Smooth muscle cell (in vitro differentiated cells): ENCODE results near the gene A3GALT2. TPM values are rescaled to one million over a fixed set of nuclear protein-coding genes. Genes with fewer than 3 reads are reported as not detected.

Experiments
- DNase-seq: peaks from one replicate; lab custom pipeline; 2025; ENCODE audit not compliant: unreplicated experiment; lab: John Stamatoyannopoulos, UW
- H2AFZ ChIP-seq: fragments of 200-600 bp; sonication (generic); 2 replicates; pipeline ENCODE4 v1.6.0; 2016; ENCODE audit warnings: antibody characterized with exemption, low read depth, mild to moderate bottlenecking
- H3F3A ChIP-seq: fragments of 200-600 bp; sonication (generic); 2 replicates; pipeline ENCODE4 v1.6.0; 2017; ENCODE audit warnings: antibody characterized with exemption, low read depth
- H3K27ac ChIP-seq: fragments of 200-600 bp; sonication (generic); 2 replicates; pipeline ENCODE4 v1.5.1; 2016; ENCODE audit warnings: low read depth, mild to moderate bottlenecking
- H3K27me3 ChIP-seq: fragments of 200-600 bp; sonication (generic); 2 replicates; pipeline ENCODE4 v1.6.1; 2016; ENCODE audit warnings: low read depth, mild to moderate bottlenecking
- H3K36me3 ChIP-seq: fragments of 200-600 bp; sonication (generic); 2 replicates; pipeline ENCODE4 v1.5.1; 2016; ENCODE audit warnings: low read depth
- H3K4me1 ChIP-seq: fragments of 200-600 bp; sonication (generic); 2 replicates; pipeline ENCODE4 v1.5.1; 2016; ENCODE audit warnings: low read depth
- H3K4me2 ChIP-seq: fragments of 200-600 bp; sonication (generic); 2 replicates; pipeline ENCODE4 v1.6.0; 2016; ENCODE audit warnings: mild to moderate bottlenecking
- H3K4me3 ChIP-seq: fragments of 200-600 bp; sonication (generic); 2 replicates; pipeline ENCODE4 v1.5.1; 2016; ENCODE audit warnings: mild to moderate bottlenecking
- H3K79me2 ChIP-seq: fragments of 200-600 bp; sonication (generic); 2 replicates; pipeline ENCODE4 v1.6.0; 2016; ENCODE audit warnings: low read depth, mild to moderate bottlenecking
- H3K9ac ChIP-seq: fragments of 200-600 bp; sonication (generic); 2 replicates; pipeline ENCODE4 v1.6.0; 2016; ENCODE audit warnings: low read depth
- H3K9me3 ChIP-seq: fragments of 200-600 bp; sonication (generic); replicated peaks from 2 replicates; pipeline ENCODE4 v1.5.1; 2016; ENCODE audit warnings: low read depth
- H4K20me1 ChIP-seq: fragments of 200-600 bp; sonication (generic); 2 replicates; pipeline ENCODE4 v1.6.0; 2016; ENCODE audit warnings: low read depth
- WGBS: methylation state at CpG from one replicate; pipeline ENCODE4 v1.1.7; 2016; ENCODE audit warnings: low lambda C conversion rate; 5-methylcytosine and 5-hydroxymethylcytosine counted together
- polyA plus RNA-seq: library from polyadenylated mRNA; unstranded; fragments of >200 nt; fragmentation: Nextera tagmentation; extraction: Ambion mirVana; gene quantifications from 2 replicates; pipeline ENCODE4 v1.2.1, GENCODE V29; 2016
- total RNA-seq: library from RNA; depleted of rRNA; stranded (reverse); fragments of >200 nt; gene quantifications from 2 replicates; pipeline ENCODE4 v1.2.3, GENCODE V29; 2014
- TF ChIP-seq, protein P1 (sequence below): fragments of 200-600 bp; sonication (generic); IDR thresholded peaks from 2 replicates; pipeline ENCODE4 v1.5.1; 2017; ENCODE audit warnings: borderline replicate concordance, mild to moderate bottlenecking, antibody characterized with exemption; ENCODE audit not compliant: insufficient read depth, poor library complexity, severe bottlenecking

The A3GALT2 gene
- total and polyA plus RNA-seq, 2 experiments from 2014 or later, result not detected

DNA sequence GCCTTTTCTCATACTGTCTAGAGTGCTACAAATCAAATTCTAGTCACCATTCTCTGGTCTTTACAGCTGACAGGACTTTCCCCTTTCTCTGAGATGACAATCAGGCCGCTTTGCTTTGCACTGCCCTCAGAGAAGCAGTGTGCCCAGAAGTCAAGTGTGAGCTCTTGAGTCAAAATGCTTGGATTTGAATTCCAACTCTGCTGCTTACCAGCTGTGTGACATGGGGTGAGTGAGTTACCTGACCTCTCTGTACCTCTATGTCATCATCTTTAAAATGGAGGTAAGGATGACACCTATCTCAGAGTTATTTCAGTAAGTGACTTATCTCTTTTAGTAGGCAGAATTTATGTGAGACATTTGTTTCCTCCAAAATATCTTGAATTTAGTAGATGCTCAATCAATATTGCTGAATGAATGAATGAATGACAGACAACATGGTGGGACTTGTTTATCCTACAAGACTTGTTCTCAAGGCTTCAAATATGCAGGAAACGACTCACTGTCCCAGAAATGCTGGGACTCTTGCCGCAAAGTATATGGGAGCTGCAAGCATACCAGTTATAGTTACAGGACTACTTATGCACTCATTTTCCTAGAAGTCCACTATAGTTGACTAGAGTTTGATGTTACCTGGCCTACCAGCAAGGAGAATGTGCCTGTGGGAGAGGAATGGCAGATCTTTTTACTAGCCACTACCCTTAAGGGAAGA, 38.1 kb upstream of the A3GALT2 start:
- TF ChIP-seq, protein P1, sequence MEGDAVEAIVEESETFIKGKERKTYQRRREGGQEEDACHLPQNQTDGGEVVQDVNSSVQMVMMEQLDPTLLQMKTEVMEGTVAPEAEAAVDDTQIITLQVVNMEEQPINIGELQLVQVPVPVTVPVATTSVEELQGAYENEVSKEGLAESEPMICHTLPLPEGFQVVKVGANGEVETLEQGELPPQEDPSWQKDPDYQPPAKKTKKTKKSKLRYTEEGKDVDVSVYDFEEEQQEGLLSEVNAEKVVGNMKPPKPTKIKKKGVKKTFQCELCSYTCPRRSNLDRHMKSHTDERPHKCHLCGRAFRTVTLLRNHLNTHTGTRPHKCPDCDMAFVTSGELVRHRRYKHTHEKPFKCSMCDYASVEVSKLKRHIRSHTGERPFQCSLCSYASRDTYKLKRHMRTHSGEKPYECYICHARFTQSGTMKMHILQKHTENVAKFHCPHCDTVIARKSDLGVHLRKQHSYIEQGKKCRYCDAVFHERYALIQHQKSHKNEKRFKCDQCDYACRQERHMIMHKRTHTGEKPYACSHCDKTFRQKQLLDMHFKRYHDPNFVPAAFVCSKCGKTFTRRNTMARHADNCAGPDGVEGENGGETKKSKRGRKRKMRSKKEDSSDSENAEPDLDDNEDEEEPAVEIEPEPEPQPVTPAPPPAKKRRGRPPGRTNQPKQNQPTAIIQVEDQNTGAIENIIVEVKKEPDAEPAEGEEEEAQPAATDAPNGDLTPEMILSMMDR, result no peak
- no peak for DNase-seq
- peaks cover 36% of the 10 kb centered on the region for H3K4me1 ChIP-seq
- H3K4me2 ChIP-seq, result no peak overlapping the region
- WGBS, result 79% methylated on average over 3 of the region's 3 CpGs
- H3F3A ChIP-seq, result peaks cover 8% of the 10 kb centered on the region
- H2AFZ ChIP-seq, result no peak overlapping the region
- no peaks in the 10 kb centered on the region for H3K79me2 ChIP-seq
- H3K9me3 ChIP-seq, result no peaks in the 10 kb centered on the region
- no peak overlapping the region for H3K4me3 ChIP-seq
- H3K27me3 ChIP-seq, result no peaks in the 10 kb centered on the region
- no peak overlapping the region for H3K9ac ChIP-seq
- H3K27ac ChIP-seq, result no peak overlapping the region
- H3K36me3 ChIP-seq, result no peaks in the 10 kb centered on the region
- H4K20me1 ChIP-seq, result no peaks in the 10 kb centered on the region

DNA sequence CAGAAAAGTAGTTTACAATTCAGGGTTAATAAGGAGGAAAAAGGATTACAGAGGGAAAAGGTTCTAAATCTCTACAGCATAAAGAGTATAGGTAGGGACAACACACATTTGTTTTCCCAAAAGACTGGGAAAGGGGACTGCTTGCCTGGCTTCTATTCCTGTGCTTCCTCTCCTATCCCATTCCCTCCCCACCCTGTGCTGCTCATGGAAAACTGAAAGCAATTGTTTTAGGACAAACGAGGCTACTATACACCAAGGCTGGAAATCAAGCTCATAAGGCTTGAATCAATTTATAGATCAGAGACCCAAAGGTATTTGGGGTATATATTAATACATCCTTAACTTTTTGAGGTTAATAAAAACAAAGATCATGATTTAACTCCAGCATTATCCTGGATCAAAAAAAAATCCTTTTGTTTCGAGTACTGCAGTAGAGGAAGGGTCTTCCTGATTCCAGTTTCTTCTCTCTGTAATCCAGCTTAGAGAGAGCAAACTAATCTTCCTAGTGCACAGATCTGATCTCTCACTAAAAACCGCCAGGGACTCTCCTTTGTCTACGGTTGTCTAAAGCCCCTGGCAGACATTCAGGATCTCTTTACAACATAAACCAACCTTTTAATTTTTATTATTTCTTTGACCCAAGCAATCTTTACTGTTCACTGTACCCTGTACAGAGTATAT, 37.4 kb upstream of the A3GALT2 start:
- H3K4me1 ChIP-seq, result peaks cover 29% of the 10 kb centered on the region
- no peaks in the 10 kb centered on the region for H3K9me3 ChIP-seq
- 89% methylated on average over 4 of the region's 4 CpGs for WGBS
- H3K4me3 ChIP-seq, result no peak overlapping the region
- H3K27ac ChIP-seq, result no peak overlapping the region
- no peak overlapping the region for H3K4me2 ChIP-seq
- no peaks in the 10 kb centered on the region for H4K20me1 ChIP-seq
- H3K36me3 ChIP-seq, result no peaks in the 10 kb centered on the region
- H3K27me3 ChIP-seq, result no peaks in the 10 kb centered on the region
- TF ChIP-seq, protein P1, result no peak
- no peak overlapping the region for H3K9ac ChIP-seq
- peaks cover 8% of the 10 kb centered on the region for H3F3A ChIP-seq
- H2AFZ ChIP-seq, result no peak overlapping the region
- DNase-seq, result no peak
- H3K79me2 ChIP-seq, result no peaks in the 10 kb centered on the region

DNA sequence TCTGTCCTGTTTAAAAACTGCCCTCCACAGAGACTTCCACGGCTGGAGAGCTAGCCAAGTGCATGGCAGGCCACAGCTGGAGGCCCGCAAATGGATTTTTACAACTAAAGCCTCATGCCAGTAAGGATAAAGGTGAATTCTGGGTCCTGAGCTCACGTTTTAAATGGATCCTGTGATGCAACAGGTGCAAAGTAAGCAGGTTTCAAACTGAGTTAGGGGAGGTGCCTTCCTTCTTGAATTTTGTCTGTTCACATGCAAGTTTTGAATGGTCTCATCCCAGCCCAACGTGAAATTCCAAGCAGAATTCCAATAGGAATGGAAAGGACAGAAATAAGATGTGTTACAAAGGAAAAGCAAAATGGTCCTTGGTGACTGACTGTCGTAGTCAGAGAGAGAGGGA, 36.2 kb upstream of the A3GALT2 start:
- Histone ChIP-seq H3K4me3 (no peak overlapping the region), H4K20me1 (no peaks in the 10 kb centered on the region), H3K9ac (no peak overlapping the region), H3K27me3 (no peaks in the 10 kb centered on the region), H3K9me3 (no peaks in the 10 kb centered on the region), H3F3A (peaks cover 5% of the 10 kb centered on the region), H2AFZ (no peak overlapping the region), H3K79me2 (no peaks in the 10 kb centered on the region), H3K4me2 (no peak overlapping the region), H3K36me3 (no peaks in the 10 kb centered on the region), H3K4me1 (peaks cover 23% of the 10 kb centered on the region), H3K27ac (no peak overlapping the region)
- TF ChIP-seq, protein P1, result no peak
- DNase-seq, result no peak
- WGBS, result 96% methylated on average over 5 of the region's 5 CpGs
